ENCODE results near the gene FBXO31. TPM values are rescaled to one million over a fixed set of nuclear protein-coding genes. Genes with fewer than 3 reads are reported as not detected.

FBXO31 gene
- total and polyA plus RNA-seq, 2 donors (not counting 3 experiments of a cell fraction or from before 2014, with no cell fraction given) = 17.1 to 31.8 TPM

DNA sequence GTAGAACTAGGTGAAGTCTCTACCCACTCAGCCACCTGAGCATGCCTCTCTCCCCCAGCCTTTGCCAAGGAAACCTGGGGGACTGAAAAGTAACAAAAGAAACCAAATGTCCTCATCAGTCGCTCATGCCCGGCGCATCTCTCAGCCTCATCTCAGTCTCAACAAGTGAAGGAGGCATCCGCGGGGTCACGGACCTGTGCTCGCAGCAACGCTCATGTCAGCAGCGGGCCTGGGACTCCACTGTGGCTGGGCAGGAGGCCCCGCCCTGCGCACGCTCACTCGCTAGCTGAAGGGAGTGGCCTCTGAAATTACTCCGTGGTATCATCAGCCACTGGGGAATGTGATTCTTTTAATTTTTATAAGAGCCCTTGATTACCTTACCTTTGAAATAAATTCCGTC lies 39.9 kb upstream of the FBXO31 start:
- H3K4me2 ChIP-seq (ENCODE audit: insufficient read depth, low read length) = no peak overlapping the region
- BruUV-seq (replicated peaks) = no TSS peak
- no peaks in the 10 kb centered on the region for H3K9me3 ChIP-seq (replicated peaks; ENCODE audit: control insufficient read depth, insufficient read depth, low read length)
- no peak for DNase-seq (ENCODE audit: low read depth, low spot score)
- H3K79me2 ChIP-seq (ENCODE audit: control insufficient read depth, insufficient read depth, low read length) = no peaks in the 10 kb centered on the region
- H4K20me1 ChIP-seq (replicated peaks; ENCODE audit: control insufficient read depth, extremely low read depth, insufficient read depth, low read length) = no peaks in the 10 kb centered on the region
- peaks cover 3 to 27% of the 10 kb centered on the region in 2 experiments for H3K36me3 ChIP-seq (ENCODE audit: control insufficient read depth in 2 of 2, extremely low read depth in 1 of 2, insufficient read depth in 2 of 2, low read length in 2 of 2)
- TF ChIP-seq, protein P1, sequence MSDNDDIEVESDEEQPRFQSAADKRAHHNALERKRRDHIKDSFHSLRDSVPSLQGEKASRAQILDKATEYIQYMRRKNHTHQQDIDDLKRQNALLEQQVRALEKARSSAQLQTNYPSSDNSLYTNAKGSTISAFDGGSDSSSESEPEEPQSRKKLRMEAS (IDR thresholded peaks at IDR 0.05; ENCODE audit: insufficient read depth, insufficient read length) = no peak
- TF ChIP-seq, protein P2, sequence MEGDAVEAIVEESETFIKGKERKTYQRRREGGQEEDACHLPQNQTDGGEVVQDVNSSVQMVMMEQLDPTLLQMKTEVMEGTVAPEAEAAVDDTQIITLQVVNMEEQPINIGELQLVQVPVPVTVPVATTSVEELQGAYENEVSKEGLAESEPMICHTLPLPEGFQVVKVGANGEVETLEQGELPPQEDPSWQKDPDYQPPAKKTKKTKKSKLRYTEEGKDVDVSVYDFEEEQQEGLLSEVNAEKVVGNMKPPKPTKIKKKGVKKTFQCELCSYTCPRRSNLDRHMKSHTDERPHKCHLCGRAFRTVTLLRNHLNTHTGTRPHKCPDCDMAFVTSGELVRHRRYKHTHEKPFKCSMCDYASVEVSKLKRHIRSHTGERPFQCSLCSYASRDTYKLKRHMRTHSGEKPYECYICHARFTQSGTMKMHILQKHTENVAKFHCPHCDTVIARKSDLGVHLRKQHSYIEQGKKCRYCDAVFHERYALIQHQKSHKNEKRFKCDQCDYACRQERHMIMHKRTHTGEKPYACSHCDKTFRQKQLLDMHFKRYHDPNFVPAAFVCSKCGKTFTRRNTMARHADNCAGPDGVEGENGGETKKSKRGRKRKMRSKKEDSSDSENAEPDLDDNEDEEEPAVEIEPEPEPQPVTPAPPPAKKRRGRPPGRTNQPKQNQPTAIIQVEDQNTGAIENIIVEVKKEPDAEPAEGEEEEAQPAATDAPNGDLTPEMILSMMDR (IDR thresholded peaks at IDR 0.05; ENCODE audit: extremely low read depth in 1 of 2, insufficient read depth in 1 of 2, low read depth in 1 of 2, low read length in 2 of 2) = no peak
- TF ChIP-seq GATA2 (IDR thresholded peaks at IDR 0.05; ENCODE audit: insufficient read depth, insufficient read length, low read depth, low read length) (no peak), EZH2 (IDR thresholded peaks at IDR 0.05; ENCODE audit: borderline replicate concordance, low read depth, low read length, severe bottlenecking) (no peak), POLR2A (IDR thresholded peaks at IDR 0.05; ENCODE audit: low read depth, low read length) (no peak), JUN (IDR thresholded peaks at IDR 0.05; ENCODE audit: borderline replicate concordance, insufficient read depth, insufficient read length, low read depth) (no peak), FOS (IDR thresholded peaks at IDR 0.05; ENCODE audit: borderline replicate concordance, insufficient read depth, low read length) (no peak), MYC (IDR thresholded peaks at IDR 0.05; ENCODE audit: low read depth, low read length) (no peak), POLR2AphosphoS5 (IDR thresholded peaks at IDR 0.05; ENCODE audit: insufficient read depth, low read depth, low read length) (no peak)
- no peak overlapping the region for H3K27ac ChIP-seq (ENCODE audit: insufficient read depth, low read depth, low read length)
- no peaks in the 10 kb centered on the region for H3K9me1 ChIP-seq (replicated peaks; ENCODE audit: control insufficient read depth, extremely low read depth, insufficient read depth, low read length)
- no peaks in the 10 kb centered on the region for H3K27me3 ChIP-seq (ENCODE audit: control insufficient read depth in 2 of 2, insufficient read depth in 2 of 2, low read length in 2 of 2)
- H3K4me1 ChIP-seq (ENCODE audit: control insufficient read depth, extremely low read depth, insufficient read depth, low read length) = no peaks in the 10 kb centered on the region
- no peak overlapping the region for H3K9ac ChIP-seq (replicated peaks; ENCODE audit: extremely low read depth, insufficient read depth, low read length)
- FAIRE-seq = no peak
- POLR2A ChIA-PET = no interaction called here
- intact Hi-C loops (cut with micrococcal nuclease) = no loop called here
- H2AFZ ChIP-seq (ENCODE audit: low read depth, low read length) = no peak overlapping the region
- CTCF ChIA-PET = interaction anchor here (1.7 kb wide), 1 partner anchor 147 kb away, joined by 3 read pairs; no protein-coding TSS in a partner anchor
- H3K4me3 ChIP-seq (replicated peaks in 1 of 3; ENCODE audit: insufficient read depth in 1 of 3, low read depth in 1 of 3, low read length in 3 of 3) = no peak overlapping the region
- dilution Hi-C loops (cut with MboI; ENCODE audit: extremely low pct_ligation_motif_present, low sequenced_read_pairs) = no loop called here

Measured in endothelial cell of umbilical vein (primary cell).